ENCODE results near the gene SF3B6.
"Not testable (repeated sequence)": the region's sequence is repeated elsewhere in the genome, so short reads cannot be mapped to it uniquely, and the experiment has no call there.

The SF3B6 gene

GRCh38 chr2:24045511-24046508, 30.3 kb downstream of the SF3B6 start:
- Histone ChIP-seq H3K18ac (ENCODE audit: low read length) (no peak overlapping the region), H3K4me1 (ENCODE audit: control insufficient read depth in 2 of 2, insufficient read depth in 1 of 2, low read depth in 1 of 2, low read length in 2 of 2) (peaks cover 2 to 5% of the 10 kb centered on the region in 2 donors), H3K36me3 (replicated peaks in 1 of 2; ENCODE audit: control insufficient read depth in 2 of 2, insufficient read depth in 2 of 2, low read length in 2 of 2) (peaks cover 0 to 15% of the 10 kb centered on the region in 2 donors), H3K79me1 (ENCODE audit: low read depth, low read length) (peaks cover 4% of the 10 kb centered on the region), H2BK120ac (ENCODE audit: low read depth, low read length) (no peak overlapping the region), H4K91ac (ENCODE audit: low read depth, low read length, poor library complexity) (no peak overlapping the region), H3K4me3 (ENCODE audit: low read length in 2 of 2) (peak overlapping the region in 1 of 2 donors; percentile 70), H3K4ac (ENCODE audit: low read length) (no peak overlapping the region), H2AK5ac (ENCODE audit: low read depth, low read length) (no peak overlapping the region), H3K27ac (replicated peaks; ENCODE audit: low read length) (no peak overlapping the region), H3K9me3 (replicated peaks in 1 of 2; ENCODE audit: control insufficient read depth in 2 of 2, insufficient read depth in 1 of 2, low read depth in 1 of 2, low read length in 2 of 2) (no peaks in the 10 kb centered on the region), H3K9ac (ENCODE audit: low read depth, low read length, poor library complexity) (no peak overlapping the region), H2BK5ac (ENCODE audit: low read length) (no peak overlapping the region), H3K4me2 (ENCODE audit: insufficient read depth, low read length, poor library complexity, severe bottlenecking) (peak overlapping the region; percentile 33), H2AFZ (ENCODE audit: low read length) (no peak overlapping the region), H2BK15ac (ENCODE audit: low read length) (no peak overlapping the region), H3K14ac (ENCODE audit: low read length) (no peak overlapping the region), H4K8ac (ENCODE audit: low read depth, low read length) (no peak overlapping the region), H2BK12ac (ENCODE audit: low read length) (no peak overlapping the region), H3K27me3 (ENCODE audit: control insufficient read depth in 3 of 3, insufficient read depth in 3 of 3, low read depth in 1 of 3, low read length in 3 of 3) (peaks cover 0 to 8% (median 0%) of the 10 kb centered on the region in 3 experiments), H3K23ac (ENCODE audit: low read depth, low read length, poor library complexity) (no peak overlapping the region)
- no CpG with 5 or more reads among the region's 11 CpGs for WGBS, 2 donors (ENCODE audit: extremely low coverage in 2 of 2, insufficient read length in 2 of 2, insufficient replicate concordance in 1 of 2)
- no peak for DNase-seq (ENCODE audit: low spot score)

GRCh38 chr2:24043133-24043532, 33.0 kb downstream of the SF3B6 start:
- not testable (repeated sequence) for H3K9ac ChIP-seq (ENCODE audit: low read depth, low read length, poor library complexity); H3K4me1 ChIP-seq (ENCODE audit: control insufficient read depth in 2 of 2, insufficient read depth in 1 of 2, low read depth in 1 of 2, low read length in 2 of 2); H2AFZ ChIP-seq (ENCODE audit: low read length); H2BK15ac ChIP-seq (ENCODE audit: low read length); H3K14ac ChIP-seq (ENCODE audit: low read length); H3K4me3 ChIP-seq (ENCODE audit: low read length in 2 of 2); H3K27me3 ChIP-seq (ENCODE audit: control insufficient read depth in 3 of 3, insufficient read depth in 3 of 3, low read depth in 1 of 3, low read length in 3 of 3); H4K91ac ChIP-seq (ENCODE audit: low read depth, low read length, poor library complexity); H4K8ac ChIP-seq (ENCODE audit: low read depth, low read length); H3K4ac ChIP-seq (ENCODE audit: low read length); H2BK5ac ChIP-seq (ENCODE audit: low read length); H3K23ac ChIP-seq (ENCODE audit: low read depth, low read length, poor library complexity); H2BK120ac ChIP-seq (ENCODE audit: low read depth, low read length); H3K4me2 ChIP-seq (ENCODE audit: insufficient read depth, low read length, poor library complexity, severe bottlenecking); H3K27ac ChIP-seq (replicated peaks; ENCODE audit: low read length); H2AK5ac ChIP-seq (ENCODE audit: low read depth, low read length); H3K9me3 ChIP-seq (replicated peaks in 1 of 2; ENCODE audit: control insufficient read depth in 2 of 2, insufficient read depth in 1 of 2, low read depth in 1 of 2, low read length in 2 of 2); DNase-seq (ENCODE audit: low spot score); H2BK12ac ChIP-seq (ENCODE audit: low read length); H3K18ac ChIP-seq (ENCODE audit: low read length); H3K79me1 ChIP-seq (ENCODE audit: low read depth, low read length)
- peaks cover 8 to 29% of the 10 kb centered on the region in 2 donors for H3K36me3 ChIP-seq (replicated peaks in 1 of 2; ENCODE audit: control insufficient read depth in 2 of 2, insufficient read depth in 2 of 2, low read length in 2 of 2)
- no CpG with 5 or more reads among the region's 6 CpGs for WGBS, 2 donors (ENCODE audit: extremely low coverage in 2 of 2, insufficient read length in 2 of 2, insufficient replicate concordance in 1 of 2)

GRCh38 chr2:24040511-24040910, 35.6 kb downstream of the SF3B6 start:
- Histone ChIP-seq H3K27me3 (ENCODE audit: control insufficient read depth in 3 of 3, insufficient read depth in 3 of 3, low read depth in 1 of 3, low read length in 3 of 3) (no peaks in the 10 kb centered on the region), H2BK120ac (ENCODE audit: low read depth, low read length) (no peak overlapping the region), H3K79me1 (ENCODE audit: low read depth, low read length) (no peaks in the 10 kb centered on the region), H2BK12ac (ENCODE audit: low read length) (no peak overlapping the region), H3K4me3 (ENCODE audit: low read length in 2 of 2) (no peak overlapping the region), H3K14ac (ENCODE audit: low read length) (no peak overlapping the region), H3K18ac (ENCODE audit: low read length) (no peak overlapping the region), H3K4me1 (ENCODE audit: control insufficient read depth in 2 of 2, insufficient read depth in 1 of 2, low read depth in 1 of 2, low read length in 2 of 2) (no peaks in the 10 kb centered on the region), H2BK5ac (ENCODE audit: low read length) (no peak overlapping the region), H4K91ac (ENCODE audit: low read depth, low read length, poor library complexity) (no peak overlapping the region), H2AFZ (ENCODE audit: low read length) (no peak overlapping the region), H3K27ac (replicated peaks; ENCODE audit: low read length) (no peak overlapping the region), H2AK5ac (ENCODE audit: low read depth, low read length) (no peak overlapping the region), H3K9me3 (replicated peaks in 1 of 2; ENCODE audit: control insufficient read depth in 2 of 2, insufficient read depth in 1 of 2, low read depth in 1 of 2, low read length in 2 of 2) (no peaks in the 10 kb centered on the region), H3K4me2 (ENCODE audit: insufficient read depth, low read length, poor library complexity, severe bottlenecking) (no peak overlapping the region), H3K4ac (ENCODE audit: low read length) (no peak overlapping the region), H3K23ac (ENCODE audit: low read depth, low read length, poor library complexity) (no peak overlapping the region), H3K9ac (ENCODE audit: low read depth, low read length, poor library complexity) (no peak overlapping the region), H4K8ac (ENCODE audit: low read depth, low read length) (no peak overlapping the region), H3K36me3 (replicated peaks in 1 of 2; ENCODE audit: control insufficient read depth in 2 of 2, insufficient read depth in 2 of 2, low read length in 2 of 2) (peaks cover 11 to 53% of the 10 kb centered on the region in 2 donors), H2BK15ac (ENCODE audit: low read length) (no peak overlapping the region)
- no peak for DNase-seq (ENCODE audit: low spot score)
- no CpG with 5 or more reads among the region's 4 CpGs for WGBS, 2 donors (ENCODE audit: extremely low coverage in 2 of 2, insufficient read length in 2 of 2, insufficient replicate concordance in 1 of 2)

GRCh38 chr2:24038786-24039499, 37.2 kb downstream of the SF3B6 start:
- Histone ChIP-seq H3K4me1 (ENCODE audit: control insufficient read depth in 2 of 2, insufficient read depth in 1 of 2, low read depth in 1 of 2, low read length in 2 of 2) (no peaks in the 10 kb centered on the region), H3K36me3 (replicated peaks in 1 of 2; ENCODE audit: control insufficient read depth in 2 of 2, insufficient read depth in 2 of 2, low read length in 2 of 2) (peaks cover 11 to 60% of the 10 kb centered on the region in 2 donors), H3K4me2 (ENCODE audit: insufficient read depth, low read length, poor library complexity, severe bottlenecking) (no peak overlapping the region), H3K9me3 (replicated peaks in 1 of 2; ENCODE audit: control insufficient read depth in 2 of 2, insufficient read depth in 1 of 2, low read depth in 1 of 2, low read length in 2 of 2) (no peaks in the 10 kb centered on the region), H2BK120ac (ENCODE audit: low read depth, low read length) (no peak overlapping the region), H3K27me3 (ENCODE audit: control insufficient read depth in 3 of 3, insufficient read depth in 3 of 3, low read depth in 1 of 3, low read length in 3 of 3) (no peaks in the 10 kb centered on the region), H3K4ac (ENCODE audit: low read length) (no peak overlapping the region), H3K23ac (ENCODE audit: low read depth, low read length, poor library complexity) (no peak overlapping the region), H4K8ac (ENCODE audit: low read depth, low read length) (no peak overlapping the region), H3K14ac (ENCODE audit: low read length) (no peak overlapping the region), H3K79me1 (ENCODE audit: low read depth, low read length) (no peaks in the 10 kb centered on the region), H4K91ac (ENCODE audit: low read depth, low read length, poor library complexity) (no peak overlapping the region), H2BK12ac (ENCODE audit: low read length) (no peak overlapping the region), H2AK5ac (ENCODE audit: low read depth, low read length) (no peak overlapping the region), H2BK5ac (ENCODE audit: low read length) (no peak overlapping the region), H2BK15ac (ENCODE audit: low read length) (no peak overlapping the region), H3K4me3 (ENCODE audit: low read length in 2 of 2) (no peak overlapping the region), H3K9ac (ENCODE audit: low read depth, low read length, poor library complexity) (no peak overlapping the region), H3K18ac (ENCODE audit: low read length) (no peak overlapping the region), H2AFZ (ENCODE audit: low read length) (no peak overlapping the region), H3K27ac (replicated peaks; ENCODE audit: low read length) (no peak overlapping the region)
- DNase-seq (ENCODE audit: low spot score): no peak
- WGBS, 2 donors (ENCODE audit: extremely low coverage in 2 of 2, insufficient read length in 2 of 2, insufficient replicate concordance in 1 of 2): no CpG with 5 or more reads among the region's 9 CpGs
